IgD-negative memory B cell (primary cell): ENCODE results near the gene TMCC3. TPM values are rescaled to one million over a fixed set of nuclear protein-coding genes. Genes with fewer than 3 reads are reported as not detected.

ENCODE experiments used
- H3K27ac Mint-ChIP-seq, 3 donors: one replicate each; pipeline ENCODE4 v1.8.0; 2020 to 2022; ENCODE audit warnings: mild to moderate bottlenecking in 3 of 3, mixed read lengths in 3 of 3, moderate library complexity in 1 of 3
- H3K27me3 Mint-ChIP-seq: one replicate; pipeline ENCODE4 v1.8.0; 2021; ENCODE audit warnings: mixed read lengths
- H3K36me3 Mint-ChIP-seq: one replicate; pipeline ENCODE4 v1.8.0; 2020; ENCODE audit warnings: mild to moderate bottlenecking, mixed read lengths
- H3K4me1 Mint-ChIP-seq, 3 donors: one replicate each; pipeline ENCODE4 v1.8.0; 2020 to 2022; ENCODE audit warnings: mixed read lengths in 3 of 3, mild to moderate bottlenecking in 1 of 3
- H3K4me3 Mint-ChIP-seq, 4 donors: one replicate each; pipeline ENCODE4 v1.8.0; 2020 to 2022; ENCODE audit warnings: mild to moderate bottlenecking in 4 of 4, mixed read lengths in 4 of 4, moderate library complexity in 3 of 4
- H3K9me3 Mint-ChIP-seq, 3 donors: one replicate each; pipeline ENCODE4 v1.8.0; 2020 to 2021; ENCODE audit warnings: mixed read lengths in 3 of 3, mild to moderate bottlenecking in 1 of 3
- polyA plus RNA-seq: library from polyadenylated mRNA; unstranded; fragments of 300-500 nt; fragmentation: Illumina TruSeq; gene quantifications from one replicate; pipeline ENCODE4 v1.2.3, GENCODE V29; 2021

The TMCC3 gene
- polyA plus RNA-seq, 1 donor from 2014 or later, result 15.2 TPM

DNA sequence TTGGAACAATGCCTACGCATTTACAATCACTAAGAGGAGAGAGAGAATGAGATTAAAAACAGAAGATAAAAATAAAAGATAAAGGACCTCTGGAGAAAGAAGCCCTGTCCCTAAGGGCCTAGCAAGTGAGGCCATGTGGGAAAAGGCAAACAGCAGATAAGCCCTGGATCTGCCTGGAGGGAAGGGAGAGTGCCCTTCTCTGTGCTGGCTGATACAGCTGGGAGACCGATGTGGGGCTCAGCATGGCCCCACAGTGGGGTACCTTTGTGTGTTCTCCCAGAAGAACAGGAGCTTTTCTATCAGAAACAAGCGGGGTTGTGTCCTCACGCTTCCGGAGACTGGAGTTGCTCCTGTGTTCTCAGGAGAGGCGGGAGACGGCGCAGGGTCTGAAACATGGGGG lies 59.9 kb downstream of the TMCC3 start:
- H3K36me3 Mint-ChIP-seq, result peaks cover 7% of the 10 kb centered on the region
- peaks cover 13 to 36% (median 33%) of the 10 kb centered on the region in 3 donors for H3K4me1 Mint-ChIP-seq
- H3K27ac Mint-ChIP-seq, result no peak overlapping the region
- no peak overlapping the region for H3K4me3 Mint-ChIP-seq
- no peaks in the 10 kb centered on the region for H3K9me3 Mint-ChIP-seq
- H3K27me3 Mint-ChIP-seq, result no peaks in the 10 kb centered on the region

DNA sequence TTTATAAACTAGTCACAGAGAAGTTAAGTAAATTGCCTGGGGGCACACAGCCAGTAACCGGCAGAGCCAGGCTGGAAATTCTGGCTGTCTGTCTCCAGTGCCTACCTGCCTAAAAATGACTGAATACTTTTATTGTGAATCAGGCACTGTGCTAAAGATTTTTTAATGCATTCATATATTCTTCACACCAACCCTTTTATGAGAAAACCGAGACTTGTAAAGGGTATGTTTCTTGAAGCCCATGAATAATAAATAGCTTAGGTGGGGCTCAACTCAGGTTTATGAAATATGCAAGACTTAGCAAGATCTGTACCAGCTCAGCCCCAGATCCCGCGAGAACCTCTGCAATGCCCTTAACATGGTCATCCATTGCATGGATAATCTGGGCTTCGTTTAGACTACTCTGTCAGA lies 60.8 kb downstream of the TMCC3 start:
- Mint-ChIP-seq H3K27ac (no peak overlapping the region), H3K36me3 (peaks cover 7% of the 10 kb centered on the region), H3K9me3 (no peaks in the 10 kb centered on the region), H3K4me3 (no peak overlapping the region), H3K4me1 (peaks cover 10 to 28% (median 28%) of the 10 kb centered on the region in 3 donors), H3K27me3 (no peaks in the 10 kb centered on the region)

DNA sequence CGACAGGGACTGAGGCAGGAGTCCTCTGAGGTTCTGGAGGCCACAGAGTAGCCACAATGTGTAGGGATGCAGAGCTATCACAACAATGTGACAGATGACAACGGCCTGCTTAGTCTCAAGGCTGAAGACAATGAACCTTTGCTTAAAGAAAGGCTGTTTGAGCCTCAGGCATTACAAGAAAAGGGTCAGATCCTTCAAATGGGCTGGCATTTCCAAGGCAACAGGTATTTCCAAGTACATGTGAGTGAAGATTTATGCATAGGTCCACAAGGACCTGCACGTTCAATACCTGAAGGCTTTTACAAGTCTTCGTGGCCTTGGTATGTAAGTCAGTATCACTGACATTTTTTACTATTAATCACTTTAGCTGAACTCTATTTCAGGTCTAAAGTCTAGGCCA lies 62.0 kb downstream of the TMCC3 start:
- H3K9me3 Mint-ChIP-seq, result peaks cover 0 to 1% (median 0%) of the 10 kb centered on the region in 3 donors
- peak overlapping the region in 1 of 3 donors; percentile 23 for H3K27ac Mint-ChIP-seq
- no peak overlapping the region for H3K4me3 Mint-ChIP-seq
- peaks cover 7% of the 10 kb centered on the region for H3K36me3 Mint-ChIP-seq
- H3K4me1 Mint-ChIP-seq, result peaks cover 0 to 17% (median 16%) of the 10 kb centered on the region in 3 donors
- no peaks in the 10 kb centered on the region for H3K27me3 Mint-ChIP-seq

DNA sequence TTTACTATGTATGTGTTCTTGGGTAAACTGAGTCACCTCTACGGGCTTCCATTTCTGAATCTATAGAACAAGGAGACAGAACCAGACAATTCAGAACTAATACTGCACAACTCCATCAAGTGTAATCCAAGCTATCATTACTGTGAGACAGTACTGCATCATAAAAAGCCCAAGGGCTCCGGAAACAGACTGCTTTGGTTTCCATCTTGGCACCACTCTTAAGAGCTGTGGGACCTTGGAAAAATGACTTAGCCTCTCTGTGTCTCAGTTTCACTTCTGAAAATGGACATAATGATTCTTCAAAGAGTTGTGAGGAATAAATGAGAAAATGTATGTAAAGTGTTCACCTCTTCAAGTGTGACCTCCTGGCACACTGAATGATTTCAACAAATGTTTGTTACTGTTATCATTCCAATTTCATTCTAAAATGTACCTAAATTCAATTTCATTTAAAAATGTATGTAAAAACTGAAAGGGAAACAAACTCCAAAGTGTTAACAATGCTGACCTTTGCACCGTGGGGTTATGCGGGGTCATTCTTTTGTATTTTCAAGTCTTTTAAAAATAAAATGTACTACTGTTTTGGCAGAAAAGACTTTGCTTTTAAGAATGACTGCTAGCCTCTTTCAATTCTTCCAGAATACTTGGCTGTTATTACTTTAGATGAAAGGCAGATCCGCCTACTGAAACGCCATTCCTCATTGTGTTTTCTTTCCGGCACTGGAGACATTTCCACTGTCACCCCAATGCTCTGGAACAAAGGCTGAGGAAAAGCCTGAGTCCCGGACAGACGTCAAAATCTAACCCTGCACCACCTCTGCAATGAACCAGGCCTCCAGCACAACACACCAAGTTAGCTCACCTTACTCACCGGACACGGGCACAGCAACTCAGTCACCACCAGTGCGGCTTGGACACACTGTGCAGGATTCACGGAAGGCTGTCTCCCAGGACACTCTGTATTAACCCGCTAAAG lies 62.8 kb downstream of the TMCC3 start:
- peaks cover 0 to 17% (median 15%) of the 10 kb centered on the region in 3 donors for H3K4me1 Mint-ChIP-seq

DNA sequence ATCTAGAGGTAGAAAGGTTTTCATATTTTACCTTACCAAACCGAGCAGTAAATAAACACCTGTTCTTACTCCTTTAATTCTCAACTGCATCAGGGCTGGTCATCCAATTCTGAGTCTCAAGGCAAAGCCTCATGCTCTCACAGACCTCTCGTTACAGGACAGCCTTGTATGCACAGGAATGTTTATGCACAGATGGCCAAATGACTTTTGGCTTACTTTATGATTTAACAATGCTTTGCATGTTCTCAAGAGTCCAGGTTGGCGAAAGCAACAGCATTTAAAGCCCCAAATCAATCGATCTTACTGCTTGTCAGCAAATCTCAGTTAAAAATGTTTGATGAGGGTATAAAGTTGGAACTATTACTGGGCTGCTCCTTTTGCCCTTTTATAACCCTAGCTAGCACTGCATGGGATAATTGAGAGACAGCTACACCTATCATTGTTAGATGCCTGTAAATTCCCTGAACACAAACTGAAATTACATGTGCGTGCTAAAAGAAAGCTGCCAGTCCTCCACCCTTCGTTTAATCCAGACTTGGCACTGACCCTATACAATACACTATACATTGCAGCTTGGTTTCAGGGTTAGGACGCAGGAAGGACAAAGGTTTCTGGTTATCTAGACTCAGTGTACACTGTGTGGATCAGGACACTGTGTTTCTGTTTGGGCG lies 63.6 kb downstream of the TMCC3 start:
- Mint-ChIP-seq H3K36me3 (peaks cover 11% of the 10 kb centered on the region), H3K9me3 (peaks cover 0 to 1% (median 0%) of the 10 kb centered on the region in 3 donors), H3K4me1 (peaks cover 0 to 17% (median 15%) of the 10 kb centered on the region in 3 donors), H3K27me3 (no peaks in the 10 kb centered on the region), H3K27ac (no peak overlapping the region), H3K4me3 (no peak overlapping the region)

More for the DNA sequence above, 62.8 kb downstream of the TMCC3 start:
- peaks cover 7% of the 10 kb centered on the region for H3K36me3 Mint-ChIP-seq
- peaks cover 0 to 1% (median 0%) of the 10 kb centered on the region in 3 donors for H3K9me3 Mint-ChIP-seq
- H3K27ac Mint-ChIP-seq, result no peak overlapping the region
- no peaks in the 10 kb centered on the region for H3K27me3 Mint-ChIP-seq
- H3K4me3 Mint-ChIP-seq, result no peak overlapping the region

DNA sequence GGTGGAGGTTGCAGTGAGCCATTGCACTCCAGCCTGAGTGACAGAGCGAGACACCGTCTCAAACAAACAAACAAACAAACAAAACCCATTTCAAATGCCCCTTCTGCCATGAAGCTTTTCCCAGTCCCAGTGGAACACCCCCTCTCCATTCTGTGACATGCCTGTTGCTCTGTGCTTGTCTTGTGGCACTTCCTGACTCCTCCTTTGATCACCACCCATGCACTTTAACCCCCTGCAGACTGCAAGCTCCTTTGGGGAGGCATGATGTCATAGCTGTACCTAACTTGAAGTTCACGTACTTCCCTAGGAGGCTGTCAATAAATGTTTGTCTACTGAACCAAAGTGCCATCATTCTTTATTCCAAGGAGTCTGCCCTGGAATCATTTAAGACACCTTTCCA lies 64.7 kb downstream of the TMCC3 start:
- Mint-ChIP-seq H3K9me3 (peaks cover 0 to 1% (median 0%) of the 10 kb centered on the region in 3 donors), H3K4me3 (no peak overlapping the region), H3K36me3 (peaks cover 12% of the 10 kb centered on the region), H3K4me1 (peaks cover 0 to 17% (median 10%) of the 10 kb centered on the region in 3 donors), H3K27me3 (no peaks in the 10 kb centered on the region), H3K27ac (peak overlapping the region in 2 of 3 donors; percentile 23 to 59)

DNA sequence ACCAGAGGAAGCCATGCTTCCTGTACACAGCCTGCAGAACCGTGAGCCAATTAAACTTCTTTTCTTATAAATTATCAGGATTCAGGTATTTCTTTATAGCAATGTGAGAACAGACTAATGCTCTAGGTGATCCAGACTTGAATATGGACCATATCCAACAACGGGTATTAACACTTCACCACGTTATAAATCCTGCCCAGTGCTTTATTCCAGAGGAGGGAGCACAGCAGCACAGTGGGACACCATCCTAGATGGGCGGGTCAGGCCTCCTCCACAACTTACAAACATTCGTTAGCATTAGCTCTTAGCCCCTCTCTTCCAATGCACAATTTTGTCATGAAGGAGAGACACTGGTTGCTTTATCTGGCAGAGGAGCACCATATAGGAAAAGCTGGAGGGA lies 66.0 kb downstream of the TMCC3 start:
- Mint-ChIP-seq H3K36me3 (peaks cover 10% of the 10 kb centered on the region), H3K27ac (no peak overlapping the region), H3K4me3 (no peak overlapping the region), H3K27me3 (no peaks in the 10 kb centered on the region), H3K9me3 (peaks cover 0 to 1% (median 0%) of the 10 kb centered on the region in 3 donors), H3K4me1 (peaks cover 0 to 17% (median 10%) of the 10 kb centered on the region in 3 donors)

DNA sequence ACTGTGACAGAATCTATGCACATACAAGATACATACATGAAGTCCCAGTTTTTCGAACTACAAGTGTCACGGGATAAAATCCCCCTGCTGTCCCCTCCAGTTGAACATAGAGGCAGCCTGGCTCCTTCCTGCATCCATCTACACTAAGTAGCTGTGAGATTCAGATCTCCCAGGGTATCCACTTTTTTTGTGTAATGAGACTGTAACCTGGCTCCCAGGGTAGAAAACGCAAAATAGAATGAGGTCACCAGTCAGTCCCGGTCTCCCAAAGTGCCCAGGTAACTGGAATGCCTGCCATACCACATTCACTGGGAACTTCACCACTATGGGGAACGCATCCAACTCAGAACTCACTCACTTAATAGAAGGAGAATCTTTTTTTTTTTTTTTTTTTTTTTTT lies 67.8 kb downstream of the TMCC3 start:
- H3K27me3 Mint-ChIP-seq, result no peaks in the 10 kb centered on the region
- no peak overlapping the region for H3K27ac Mint-ChIP-seq
- peaks cover 0 to 1% (median 0%) of the 10 kb centered on the region in 3 donors for H3K9me3 Mint-ChIP-seq
- peaks cover 0 to 17% (median 10%) of the 10 kb centered on the region in 3 donors for H3K4me1 Mint-ChIP-seq
- H3K36me3 Mint-ChIP-seq, result peaks cover 8% of the 10 kb centered on the region
- no peak overlapping the region for H3K4me3 Mint-ChIP-seq

DNA sequence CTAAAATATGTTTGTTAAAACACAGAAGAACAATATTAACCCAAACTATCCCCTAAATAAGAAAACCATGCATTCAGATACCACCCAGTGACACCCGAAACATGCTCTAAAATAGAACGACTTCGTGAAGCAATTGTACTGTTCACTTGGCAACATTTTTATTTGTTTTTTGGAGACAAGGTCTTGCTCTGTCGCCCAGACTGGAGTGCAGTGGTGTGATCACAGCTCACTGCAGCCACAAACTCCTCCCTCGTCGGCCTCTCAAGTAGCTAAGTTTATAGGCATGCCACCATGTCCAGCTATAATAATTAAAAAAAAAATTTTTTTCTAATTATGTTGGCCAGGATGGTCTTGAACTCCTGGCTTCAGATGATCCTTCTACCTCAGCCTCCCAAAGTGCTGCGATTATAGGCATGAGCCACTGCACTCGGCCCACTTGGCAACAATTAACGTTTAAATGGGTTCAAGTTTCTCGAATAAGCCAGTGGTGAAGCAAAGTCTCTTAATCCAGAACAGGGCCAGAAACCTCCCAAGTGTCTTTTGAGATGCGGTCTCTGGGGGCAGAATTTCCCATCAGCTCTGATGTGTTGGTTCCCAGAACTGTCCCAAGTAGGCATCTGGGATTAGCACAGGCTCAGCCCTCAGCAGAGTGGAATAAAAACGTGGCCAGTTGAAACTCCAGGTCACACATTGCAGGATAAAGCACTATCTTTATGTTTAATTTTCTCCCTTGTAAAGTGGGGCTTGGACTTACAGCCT lies 74.5 kb downstream of the TMCC3 start:
- Mint-ChIP-seq H3K36me3 (peaks cover 7% of the 10 kb centered on the region), H3K9me3 (no peaks in the 10 kb centered on the region), H3K27me3 (no peaks in the 10 kb centered on the region), H3K27ac (no peak overlapping the region), H3K4me3 (no peak overlapping the region), H3K4me1 (no peaks in the 10 kb centered on the region)

DNA sequence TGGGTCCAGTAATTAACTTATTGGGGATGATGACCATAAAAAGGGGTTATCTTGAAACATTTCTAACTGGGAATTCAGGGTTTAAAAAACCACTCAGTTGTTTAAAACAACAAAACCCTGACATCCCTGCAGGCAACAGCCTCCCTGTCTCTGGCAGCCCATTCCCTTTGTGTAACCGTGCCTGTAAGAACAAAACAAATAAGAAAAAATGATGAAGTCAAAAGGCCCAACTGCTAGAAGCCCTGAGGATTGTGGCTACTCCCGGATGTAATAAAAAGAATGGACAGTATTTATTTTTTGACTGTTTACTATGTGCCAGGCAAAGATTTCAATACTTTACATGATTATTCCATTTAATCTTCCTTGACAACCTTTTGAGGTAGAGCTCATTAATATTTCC lies 75.3 kb downstream of the TMCC3 start:
- Mint-ChIP-seq H3K27me3 (no peaks in the 10 kb centered on the region), H3K4me3 (no peak overlapping the region), H3K4me1 (no peaks in the 10 kb centered on the region), H3K36me3 (peaks cover 7% of the 10 kb centered on the region), H3K27ac (no peak overlapping the region), H3K9me3 (no peaks in the 10 kb centered on the region)

DNA sequence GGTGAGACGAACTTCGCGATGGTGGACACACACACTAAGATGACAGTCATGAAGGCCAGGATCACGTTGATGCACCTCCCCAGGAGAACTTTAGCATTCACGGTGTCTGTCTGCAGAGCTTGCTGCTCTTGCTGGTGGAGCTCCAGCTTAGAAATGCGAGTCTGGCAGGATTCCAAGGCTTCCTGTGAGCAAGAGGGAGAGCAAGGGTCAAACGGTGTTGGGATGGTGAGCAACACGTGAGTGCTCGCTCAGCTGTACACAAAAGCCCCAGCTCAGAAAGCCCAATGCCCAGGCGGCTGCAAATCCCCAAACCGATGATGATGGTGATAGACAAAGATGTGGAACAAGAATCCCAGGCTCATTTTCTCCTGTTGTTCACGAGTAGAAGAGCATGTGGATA lies 78.8 kb downstream of the TMCC3 start:
- Mint-ChIP-seq H3K4me1 (peaks cover 1 to 4% (median 2%) of the 10 kb centered on the region in 3 donors), H3K4me3 (no peak overlapping the region), H3K9me3 (peaks cover 0 to 2% (median 0%) of the 10 kb centered on the region in 3 donors)

DNA sequence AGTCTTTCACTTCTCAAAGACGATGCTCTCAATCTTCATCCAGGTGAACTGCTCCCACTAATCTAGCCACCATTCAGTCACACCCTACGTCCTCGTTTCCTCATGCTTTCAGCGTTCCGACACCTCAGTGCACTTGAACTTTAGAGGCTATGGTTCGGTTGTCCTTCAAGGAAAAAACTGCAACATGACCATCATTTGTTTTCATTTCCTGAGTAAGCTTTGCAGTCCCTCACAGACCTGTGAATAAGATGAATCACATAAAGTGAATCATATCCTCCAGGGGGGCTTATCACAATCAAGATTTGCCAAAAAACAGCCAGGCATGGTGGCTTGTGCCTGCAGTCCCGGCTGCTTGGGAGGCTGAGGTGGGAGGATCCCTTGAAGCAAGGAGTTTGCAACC lies 80.2 kb downstream of the TMCC3 start:
- Mint-ChIP-seq H3K4me3 (no peak overlapping the region), H3K4me1 (peaks cover 1 to 8% (median 6%) of the 10 kb centered on the region in 3 donors), H3K9me3 (peaks cover 0 to 4% (median 0%) of the 10 kb centered on the region in 3 donors), H3K27ac (no peak overlapping the region), H3K36me3 (peaks cover 9% of the 10 kb centered on the region), H3K27me3 (no peaks in the 10 kb centered on the region)

More for the DNA sequence above, 78.8 kb downstream of the TMCC3 start:
- peaks cover 9% of the 10 kb centered on the region for H3K36me3 Mint-ChIP-seq
- H3K27me3 Mint-ChIP-seq, result no peaks in the 10 kb centered on the region
- H3K27ac Mint-ChIP-seq, result no peak overlapping the region

DNA sequence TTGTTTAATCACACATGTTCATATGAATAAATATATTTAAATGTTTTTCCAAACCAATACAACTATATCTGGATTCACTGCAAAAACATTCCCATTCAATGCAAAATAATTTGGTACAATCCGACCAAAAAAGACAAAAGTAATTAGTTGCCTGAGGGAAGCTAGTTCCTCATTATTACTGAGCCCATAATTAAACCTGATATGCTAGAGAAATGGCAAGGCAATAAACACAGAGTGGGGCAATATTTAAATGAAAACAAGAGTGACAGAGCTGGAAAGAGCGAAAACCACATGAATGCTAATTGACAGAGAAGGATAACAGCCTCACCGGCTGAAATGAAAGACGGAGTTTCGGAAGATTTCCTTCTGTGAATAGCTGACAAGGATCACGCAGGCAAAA lies 82.6 kb downstream of the TMCC3 start:
- Mint-ChIP-seq H3K4me3 (no peak overlapping the region), H3K27me3 (no peaks in the 10 kb centered on the region), H3K4me1 (peaks cover 1 to 9% (median 6%) of the 10 kb centered on the region in 3 donors), H3K9me3 (peaks cover 0 to 4% (median 0%) of the 10 kb centered on the region in 3 donors), H3K36me3 (peaks cover 5% of the 10 kb centered on the region), H3K27ac (no peak overlapping the region)

DNA sequence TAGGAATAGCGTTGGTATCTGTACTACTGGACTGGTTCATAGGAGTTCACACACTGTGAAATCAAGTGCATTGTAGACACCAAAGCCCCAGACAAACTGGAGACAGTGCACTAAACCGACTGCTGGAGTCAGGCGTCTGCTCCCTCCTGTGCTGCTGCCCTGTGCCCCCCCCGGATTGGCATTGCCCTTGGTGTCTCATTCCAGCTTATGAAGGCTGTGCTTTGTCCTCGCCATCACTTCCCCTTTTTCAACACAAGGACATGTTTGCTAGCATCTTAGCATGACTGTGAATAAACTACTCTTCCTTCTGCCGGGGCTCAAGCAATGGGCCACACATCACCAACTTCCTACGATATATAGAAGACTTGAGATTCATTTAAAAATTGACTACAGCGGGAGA lies 84.0 kb downstream of the TMCC3 start:
- Mint-ChIP-seq H3K4me3 (no peak overlapping the region), H3K36me3 (peaks cover 4% of the 10 kb centered on the region), H3K4me1 (peaks cover 6 to 15% (median 12%) of the 10 kb centered on the region in 3 donors), H3K27me3 (peaks cover 1% of the 10 kb centered on the region), H3K27ac (no peak overlapping the region), H3K9me3 (peaks cover 0 to 4% (median 0%) of the 10 kb centered on the region in 3 donors)
